Stimulated activated naive CD8-positive, alpha-beta T cell treated with anti-CD3 and anti-CD28 coated beads, Interleukin-15, Interleukin-2, amounts not matched to agents 100 ng/mL and 50 ng/mL, for 24 hours (primary cell): ENCODE measurements around the gene GALNT18.

Experiments used
- H3K27ac Mint-ChIP-seq: one replicate; pipeline ENCODE4 v1.8.0; 2021; ENCODE audit warnings: mild to moderate bottlenecking, mixed read lengths
- H3K27me3 Mint-ChIP-seq: one replicate; pipeline ENCODE4 v1.8.0; 2021; ENCODE audit warnings: mixed read lengths
- H3K36me3 Mint-ChIP-seq: one replicate; pipeline ENCODE4 v1.8.0; 2021; ENCODE audit warnings: low read depth, mixed read lengths
- H3K4me1 Mint-ChIP-seq: one replicate; pipeline ENCODE4 v1.8.0; 2021; ENCODE audit warnings: low read depth, mixed read lengths
- H3K4me3 Mint-ChIP-seq: one replicate; pipeline ENCODE4 v1.8.0; 2021; ENCODE audit warnings: mild to moderate bottlenecking, mixed read lengths
- H3K9me3 Mint-ChIP-seq: one replicate; pipeline ENCODE4 v1.8.0; 2021; ENCODE audit warnings: mixed read lengths

The GALNT18 gene

GRCh38 chr11:11239959-11240358 is 381.8 kb downstream of the GALNT18 start:
- no peak overlapping the region for H3K27ac Mint-ChIP-seq

DNA sequence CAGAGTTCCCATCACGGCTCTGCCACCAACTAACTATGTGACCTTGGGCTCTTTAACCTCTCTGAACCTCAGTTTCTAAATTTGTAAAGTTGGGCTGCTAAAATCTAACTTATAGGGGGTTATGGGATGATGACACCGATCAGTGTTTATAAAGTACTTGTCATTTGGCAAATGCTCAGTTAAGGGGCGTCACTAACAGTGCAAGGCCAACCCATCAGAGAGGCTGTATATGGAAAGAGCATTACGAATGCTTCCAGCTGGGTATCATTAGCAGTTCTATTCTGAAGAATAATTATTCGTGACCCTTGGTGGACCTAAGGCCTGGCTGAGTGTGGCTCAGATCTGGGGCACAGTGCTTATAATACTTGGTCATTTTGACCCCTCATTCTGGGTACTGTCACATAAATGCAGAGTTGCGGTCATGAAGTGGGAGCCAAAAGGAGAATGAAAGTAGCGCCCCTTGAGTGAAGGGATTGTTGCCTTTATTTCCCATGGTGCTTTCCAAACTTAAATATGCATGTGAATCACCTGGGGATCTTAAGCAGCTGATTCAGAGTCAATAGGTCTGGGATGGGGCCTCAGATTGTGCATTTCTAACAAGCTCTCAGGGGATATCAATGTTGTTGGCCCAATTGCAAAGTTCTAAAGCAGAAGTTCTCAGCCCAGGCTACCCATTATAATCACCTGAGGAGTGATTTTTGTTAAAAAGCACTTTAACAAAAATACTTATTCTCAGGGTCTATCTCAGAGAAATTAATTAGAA is 384.6 kb downstream of the GALNT18 start:
- Mint-ChIP-seq H3K27ac (no peak overlapping the region), H3K4me1 (no peaks in the 10 kb centered on the region), H3K9me3 (no peaks in the 10 kb centered on the region), H3K4me3 (no peak overlapping the region), H3K27me3 (peaks cover 3% of the 10 kb centered on the region), H3K36me3 (no peaks in the 10 kb centered on the region)

More at GRCh38 chr11:11239959-11240358, 381.8 kb downstream of the GALNT18 start:
- Mint-ChIP-seq H3K27me3 (peaks cover 3% of the 10 kb centered on the region), H3K4me1 (peaks cover 13% of the 10 kb centered on the region), H3K9me3 (no peaks in the 10 kb centered on the region), H3K4me3 (no peak overlapping the region), H3K36me3 (no peaks in the 10 kb centered on the region)

- H3K4me3 Mint-ChIP-seq = no peak overlapping the region
- H3K27me3 Mint-ChIP-seq = peaks cover 6% of the 10 kb centered on the region
- no peak overlapping the region for H3K27ac Mint-ChIP-seq
- no peaks in the 10 kb centered on the region for H3K36me3 Mint-ChIP-seq
- H3K4me1 Mint-ChIP-seq = no peaks in the 10 kb centered on the region
- no peaks in the 10 kb centered on the region for H3K9me3 Mint-ChIP-seq
Measured at GRCh38 chr11:11236498-11237059, 385.2 kb downstream of the GALNT18 start.

DNA sequence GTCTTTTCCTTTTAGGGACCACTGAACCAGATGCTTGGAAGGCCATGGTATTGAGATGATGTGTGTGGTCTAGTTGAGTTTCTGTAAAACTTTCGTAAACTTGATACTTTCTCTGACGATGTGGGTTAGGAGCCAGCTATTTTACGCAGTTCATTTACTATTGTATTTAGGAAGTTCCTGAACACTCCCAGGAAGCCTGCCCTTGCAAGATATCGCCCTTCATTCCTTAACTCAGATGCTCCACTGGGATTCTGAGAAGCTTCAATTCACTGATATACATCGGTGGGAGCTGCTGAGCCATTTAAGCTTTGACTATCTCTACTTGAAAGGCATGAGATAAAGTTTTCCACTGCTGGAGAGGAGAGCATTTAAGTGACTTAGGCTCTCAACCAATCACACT is 390.0 kb downstream of the GALNT18 start:
- no peaks in the 10 kb centered on the region for H3K36me3 Mint-ChIP-seq
- H3K9me3 Mint-ChIP-seq = no peaks in the 10 kb centered on the region
- H3K27ac Mint-ChIP-seq = no peak overlapping the region
- H3K4me3 Mint-ChIP-seq = no peak overlapping the region
- H3K27me3 Mint-ChIP-seq = peaks cover 12% of the 10 kb centered on the region
- no peaks in the 10 kb centered on the region for H3K4me1 Mint-ChIP-seq

DNA sequence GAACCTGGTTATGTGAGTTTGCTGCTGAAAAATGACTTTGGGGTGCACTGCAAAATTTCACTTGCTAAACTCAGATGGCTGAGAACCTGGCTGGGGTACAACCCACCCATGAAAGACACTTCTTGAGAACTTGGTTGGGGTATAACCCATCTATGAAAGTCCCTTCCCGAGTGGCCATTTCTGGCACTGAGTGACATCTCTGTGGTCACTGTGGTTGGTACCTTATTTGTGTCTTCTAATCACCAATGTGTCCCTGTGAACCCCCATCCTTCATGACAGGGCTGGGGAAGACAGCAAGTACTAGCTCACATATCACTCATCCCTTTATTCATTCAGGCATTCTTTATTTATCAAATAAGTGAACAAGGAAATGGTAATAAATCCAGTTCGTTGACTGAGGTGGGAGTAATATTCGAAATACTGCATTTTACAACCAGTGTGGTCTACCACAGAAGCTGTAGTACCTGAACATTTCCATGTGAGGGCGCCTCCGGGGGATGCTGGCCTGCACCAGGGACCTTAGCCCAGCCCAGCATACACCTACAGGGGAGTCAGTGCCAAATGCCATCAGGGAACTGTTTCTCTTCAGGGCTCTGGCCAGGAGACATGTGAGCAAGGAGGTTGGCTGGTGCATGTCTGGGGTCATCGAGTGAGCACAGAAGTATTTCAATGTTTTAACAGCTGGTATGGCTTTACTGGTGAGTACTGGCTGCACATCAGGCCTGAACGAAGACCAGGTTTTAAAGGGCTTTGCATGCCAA is 390.8 kb downstream of the GALNT18 start:
- no peak overlapping the region for H3K4me3 Mint-ChIP-seq
- H3K27me3 Mint-ChIP-seq = peaks cover 12% of the 10 kb centered on the region
- H3K27ac Mint-ChIP-seq = no peak overlapping the region
- H3K9me3 Mint-ChIP-seq = no peaks in the 10 kb centered on the region
- no peaks in the 10 kb centered on the region for H3K36me3 Mint-ChIP-seq
- no peaks in the 10 kb centered on the region for H3K4me1 Mint-ChIP-seq

- no peaks in the 10 kb centered on the region for H3K36me3 Mint-ChIP-seq
- H3K4me1 Mint-ChIP-seq = no peaks in the 10 kb centered on the region
- no peak overlapping the region for H3K27ac Mint-ChIP-seq
- no peaks in the 10 kb centered on the region for H3K9me3 Mint-ChIP-seq
- H3K27me3 Mint-ChIP-seq = peaks cover 12% of the 10 kb centered on the region
- no peak overlapping the region for H3K4me3 Mint-ChIP-seq
Measured at GRCh38 chr11:11230087-11230486, 391.7 kb downstream of the GALNT18 start.

- Mint-ChIP-seq H3K36me3 (no peaks in the 10 kb centered on the region), H3K27ac (no peak overlapping the region), H3K9me3 (no peaks in the 10 kb centered on the region), H3K4me3 (no peak overlapping the region), H3K4me1 (no peaks in the 10 kb centered on the region), H3K27me3 (peaks cover 12% of the 10 kb centered on the region)
Measured at GRCh38 chr11:11229647-11230046, 392.2 kb downstream of the GALNT18 start.

DNA sequence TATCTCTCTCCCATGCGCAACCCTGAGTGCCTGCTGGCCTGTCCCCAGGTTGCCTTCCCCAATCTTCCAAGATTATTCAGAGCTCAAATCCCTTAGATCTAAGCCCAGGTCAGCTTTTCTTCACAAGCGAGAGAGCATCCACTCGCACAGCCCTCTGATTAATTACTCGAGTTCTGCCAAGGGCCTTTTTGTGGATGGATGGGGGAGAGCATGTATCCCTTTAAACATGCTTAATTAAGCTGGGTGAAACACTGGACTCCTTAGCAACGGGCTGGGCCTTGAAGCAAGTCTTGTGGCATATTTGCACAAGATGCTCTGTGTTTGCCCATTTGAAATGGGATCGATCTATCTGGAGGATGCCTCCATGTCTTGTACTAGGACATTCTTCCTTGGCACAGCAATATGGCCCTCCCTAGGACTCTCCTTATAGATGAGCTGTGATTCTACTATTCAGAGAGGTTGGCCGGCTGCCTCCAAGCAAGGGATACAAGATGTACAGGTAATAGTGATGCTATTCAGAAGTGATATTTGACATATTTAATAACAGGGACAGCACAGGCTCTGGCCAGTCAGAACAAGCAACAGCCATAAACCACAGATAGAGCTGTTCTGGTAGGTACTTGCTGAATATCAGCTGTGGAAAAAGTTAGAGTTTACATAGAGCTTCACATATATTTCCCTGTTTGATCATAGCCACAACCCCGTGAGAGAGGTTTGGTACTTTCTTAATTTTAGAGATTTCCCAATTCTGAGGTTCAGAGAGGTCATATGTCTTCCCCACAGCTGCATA is 394.3 kb downstream of the GALNT18 start:
- H3K36me3 Mint-ChIP-seq = no peaks in the 10 kb centered on the region

More for the DNA sequence above, 394.3 kb downstream of the GALNT18 start:
- Mint-ChIP-seq H3K4me3 (no peak overlapping the region), H3K27me3 (peaks cover 12% of the 10 kb centered on the region), H3K9me3 (no peaks in the 10 kb centered on the region), H3K27ac (no peak overlapping the region), H3K4me1 (no peaks in the 10 kb centered on the region)
